IMR-90 (cell line): ENCODE data around the gene CSGALNACT2. TPM values are rescaled to one million over a fixed set of nuclear protein-coding genes. Genes with fewer than 3 reads are reported as not detected.

Source experiments
- ATAC-seq: fragments of 200-7000 bp; cut with Tn5 transposase; 2 replicates; pipeline ENCODE4 v1.9.1; 2020; ENCODE audit warnings: low read depth, mild to moderate bottlenecking, moderate library complexity
- BruUV-seq: library from RNA; stranded (reverse); fragments of 400-500 nt; replicated peaks from 2 replicates; lab custom pipeline; 2021; lab: Mats Ljungman, UMichigan
- CTCF ChIA-PET: fragments of 300-600 bp; formaldehyde crosslinking; extraction: SDS; loops from one replicate; lab custom pipeline; 2021; ENCODE audit warnings: antibody characterized with exemption; lab: Yijun Ruan, JAX
- POLR2A ChIA-PET: fragments of 300-600 bp; sonication (Branson Sonifier 250); formaldehyde crosslinking; loops from one replicate; lab custom pipeline; 2022; ENCODE audit warnings: antibody characterized with exemption; ENCODE audit not compliant: unreplicated experiment; lab: Charles Lee
- DNase-seq: peaks from one replicate; pipeline ENCODE4 v3.0.0; 2013
- H2AFZ ChIP-seq: replicated peaks from 2 replicates; pipeline ENCODE3; 2013; ENCODE audit warnings: low read length, mild to moderate bottlenecking; ENCODE audit not compliant: poor library complexity
- H2AK5ac ChIP-seq: 2 replicates; pipeline ENCODE4 v1.6.1; 2013; ENCODE audit warnings: low read depth, low read length, inconsistent platforms
- H2AK9ac ChIP-seq: replicated peaks from 2 replicates; pipeline ENCODE3; 2013; ENCODE audit warnings: mild to moderate bottlenecking, low read depth, low read length, moderate library complexity; ENCODE audit not compliant: poor library complexity
- H2BK120ac ChIP-seq: 2 replicates; pipeline ENCODE4 v1.6.1; 2013; ENCODE audit warnings: low read depth, low read length, inconsistent platforms
- H2BK15ac ChIP-seq: 3 replicates; pipeline ENCODE4 v1.6.1; 2013; ENCODE audit warnings: low read depth, low read length, inconsistent platforms
- H2BK20ac ChIP-seq: 2 replicates; pipeline ENCODE4 v1.6.1; 2013; ENCODE audit warnings: low read depth, mild to moderate bottlenecking, inconsistent platforms, low read length, moderate library complexity
- H2BK5ac ChIP-seq: 2 replicates; pipeline ENCODE4 v1.6.1; 2013; ENCODE audit warnings: mild to moderate bottlenecking, low read depth, low read length, inconsistent platforms; ENCODE audit not compliant: poor library complexity, severe bottlenecking
- H3K14ac ChIP-seq: replicated peaks from 2 replicates; pipeline ENCODE4 v1.6.1; 2013; ENCODE audit warnings: low read depth, low read length, inconsistent platforms
- H3K18ac ChIP-seq: 2 replicates; pipeline ENCODE4 v1.6.1; 2013; ENCODE audit warnings: low read depth, low read length, control low read depth
- H3K23ac ChIP-seq: 2 replicates; pipeline ENCODE4 v1.6.1; 2013; ENCODE audit warnings: low read depth, low read length, inconsistent platforms
- H3K27ac ChIP-seq: 2 replicates; pipeline ENCODE4 v1.5.1; 2013; ENCODE audit warnings: mild to moderate bottlenecking, control low read depth, low read length; ENCODE audit not compliant: insufficient read depth
- H3K27me3 ChIP-seq: 2 replicates; pipeline ENCODE4 v1.6.1; 2013; ENCODE audit warnings: low read length; ENCODE audit not compliant: control insufficient read depth, insufficient read depth
- H3K36me3 ChIP-seq: 2 replicates; pipeline ENCODE4 v1.6.1; 2013; ENCODE audit warnings: low read length, mixed read lengths; ENCODE audit not compliant: control insufficient read depth, insufficient read depth
- H3K4ac ChIP-seq: 2 replicates; pipeline ENCODE4 v1.6.1; 2013; ENCODE audit warnings: low read depth, low read length, inconsistent platforms
- H3K4me1 ChIP-seq: 2 replicates; pipeline ENCODE4 v1.6.1; 2013; ENCODE audit warnings: low read length, mixed read lengths; ENCODE audit not compliant: control insufficient read depth, insufficient read depth
- H3K4me2 ChIP-seq: 2 replicates; pipeline ENCODE4 v1.6.1; 2013; ENCODE audit warnings: low read depth, mild to moderate bottlenecking, control low read depth, low read length, moderate library complexity
- H3K4me3 ChIP-seq: 2 replicates; pipeline ENCODE4 v1.5.1; 2013; ENCODE audit warnings: low read depth, mild to moderate bottlenecking, control low read depth, low read length, moderate library complexity; ENCODE audit not compliant: insufficient read depth
- H3K56ac ChIP-seq: 2 replicates; pipeline ENCODE4 v1.6.1; 2013; ENCODE audit warnings: low read length, inconsistent platforms; ENCODE audit not compliant: insufficient read depth; ENCODE audit errors: extremely low read depth
- H3K79me1 ChIP-seq, 2 experiments: 2 replicates each; pipeline ENCODE4 v1.6.1; 2013; ENCODE audit warnings: low read length in 2 of 2, inconsistent platforms in 1 of 2, low read depth in 1 of 2
- H3K9ac ChIP-seq: 2 replicates; pipeline ENCODE4 v1.6.1; 2013; ENCODE audit warnings: low read depth, low read length, control low read depth
- H3K9me1 ChIP-seq: 2 replicates; pipeline ENCODE4 v1.6.1; 2013; ENCODE audit warnings: low read length, inconsistent platforms; ENCODE audit not compliant: insufficient read depth
- H3K9me3 ChIP-seq: 2 replicates; pipeline ENCODE4 v1.6.1; 2013; ENCODE audit warnings: low read length; ENCODE audit not compliant: control insufficient read depth, insufficient read depth
- H4K20me1 ChIP-seq: 2 replicates; pipeline ENCODE4 v1.6.1; 2013; ENCODE audit warnings: low read length, inconsistent platforms; ENCODE audit not compliant: insufficient read depth
- H4K5ac ChIP-seq: 2 replicates; pipeline ENCODE4 v1.6.1; 2013; ENCODE audit warnings: mild to moderate bottlenecking, low read depth, low read length, control low read depth
- H4K8ac ChIP-seq, 2 experiments: 2 replicates each; pipeline ENCODE4 v1.6.1; 2013; ENCODE audit warnings: low read depth in 2 of 2, low read length in 2 of 2, control low read depth in 1 of 2, inconsistent platforms in 1 of 2
- H4K91ac ChIP-seq: 2 replicates; pipeline ENCODE4 v1.6.1; 2013; ENCODE audit warnings: low read depth, low read length, inconsistent platforms; ENCODE audit not compliant: insufficient read depth
- MAZ ChIP-seq: IDR thresholded peaks from 2 replicates; pipeline ENCODE4 v1.6.1; 2012; ENCODE audit warnings: low read depth, mild to moderate bottlenecking, low read length, improper control_type of control experiment, moderate library complexity, borderline replicate concordance
- WGBS, 2 experiments: methylation state at CpG; one replicate each; pipeline versions ENCODE4 v1.1.5 to v1.1.7; 2013; ENCODE audit warnings: missing lambda C conversion rate in 2 of 2; ENCODE audit not compliant: insufficient read length in 1 of 2; ENCODE audit errors: extremely low coverage in 2 of 2; 5-methylcytosine and 5-hydroxymethylcytosine counted together
- dilution Hi-C: fragments of 300-500 bp; cut with HindIII; formaldehyde crosslinking; loops from one replicate; pipeline ENCODE4 v1.14.3; 2018; ENCODE audit warnings: low sequenced_read_pairs; ENCODE audit not compliant: unreplicated experiment
- in situ Hi-C: fragments of 300-500 bp; cut with MboI; formaldehyde crosslinking; loops from 3 replicates; pipeline ENCODE4 v1.14.3; 2019; ENCODE audit warnings: low sequenced_read_pairs, inconsistent platforms, mixed read lengths
- intact Hi-C: fragments of 100-400 bp; cut with micrococcal nuclease; formaldehyde crosslinking; loops from 2 replicates; pipeline ENCODE4 v1.10.0; 2022
- polyA plus RNA-seq, 3 experiments: library from polyadenylated mRNA; depleted of rRNA; stranded (reverse); fragments of >200 nt; gene quantifications; 2 replicates each; pipeline ENCODE4 v1.2.3, GENCODE V29; 2012; ENCODE audit warnings: low replicate concordance in 1 of 3
- total RNA-seq: library from RNA; depleted of rRNA; stranded (reverse); fragments of >200 nt; gene quantifications from 2 replicates; pipeline ENCODE4 v1.2.3, GENCODE V29; 2012

CSGALNACT2 gene
- total and polyA plus RNA-seq, 2 of the 4 experiments (the other 2 are of a cell fraction) = 6.5 to 13.1 TPM

DNA sequence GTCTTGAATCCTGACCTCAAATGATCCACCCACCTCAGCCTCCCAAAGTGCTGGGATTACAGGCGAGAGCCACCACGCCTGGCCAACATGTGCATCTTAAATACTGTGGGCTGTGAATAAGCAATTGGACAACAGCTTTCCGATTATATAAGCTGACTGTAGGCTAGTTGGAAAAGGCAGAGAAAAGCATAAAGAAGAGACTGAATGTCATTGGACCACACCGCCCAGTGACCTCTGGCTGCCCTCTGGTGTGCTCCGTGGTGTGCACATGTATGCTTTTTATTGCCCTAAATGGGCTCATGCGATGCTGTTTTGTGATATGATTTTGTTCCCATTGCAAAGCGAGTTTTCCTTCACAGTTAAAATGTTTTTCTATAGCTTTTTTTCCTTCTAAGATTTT, 15.4 kb upstream of the CSGALNACT2 start:
- H3K14ac ChIP-seq = no peak overlapping the region
- no peaks in the 10 kb centered on the region for H3K4me1 ChIP-seq
- POLR2A ChIA-PET = no interaction called here
- ATAC-seq = no peak
- H4K5ac ChIP-seq = no peak overlapping the region
- 0 out of 2 replicates have a peak, but pooled peaks cover 4% of the 10 kb centered on the region for H3K9me1 ChIP-seq
- H4K8ac ChIP-seq = no peak overlapping the region
- in situ Hi-C loops (no loop called here), intact Hi-C loops (no loop called here), dilution Hi-C loops (no loop called here)
- no peaks in the 10 kb centered on the region for H3K36me3 ChIP-seq
- H3K9me3 ChIP-seq = no peaks in the 10 kb centered on the region
- WGBS, 2 experiments = 100% methylated on average over 1 of the region's 7 CpGs; no CpG with 5 or more reads in 1 of the 2 experiments
- H2AK5ac ChIP-seq = no peak overlapping the region
- H3K18ac ChIP-seq = no peak overlapping the region
- no peak for TF ChIP-seq MAZ
- no peak overlapping the region for H2BK20ac ChIP-seq
- H2AK9ac ChIP-seq = no peak overlapping the region
- H4K20me1 ChIP-seq = no peaks in the 10 kb centered on the region
- H2BK120ac ChIP-seq = no peak overlapping the region
- CTCF ChIA-PET = interaction anchor here (1.4 kb wide), 1 partner anchor 18 kb away, joined by 3 read pairs; no protein-coding TSS in a partner anchor
- peaks cover 28% of the 10 kb centered on the region for H3K27me3 ChIP-seq
- no peak overlapping the region for H2AFZ ChIP-seq
- no peak for DNase-seq
- no peak overlapping the region for H3K56ac ChIP-seq
- H2BK5ac ChIP-seq = no peak overlapping the region
- no TSS peak for BruUV-seq
- H3K23ac ChIP-seq = no peak overlapping the region
- H3K4me3 ChIP-seq = no peak overlapping the region
- H3K9ac ChIP-seq = no peak overlapping the region
- H3K79me1 ChIP-seq = no peaks in the 10 kb centered on the region
- no peak overlapping the region for H3K4ac ChIP-seq
- H4K91ac ChIP-seq = no peak overlapping the region
- no peak overlapping the region for H3K4me2 ChIP-seq
- H3K27ac ChIP-seq = no peak overlapping the region
- no peak overlapping the region for H2BK15ac ChIP-seq
